Esophagus squamous epithelium (tissue), 4 donors: Measurements from ENCODE around the gene GPX3.

Source experiments
- POLR2A ChIP-seq, 4 donors: fragments of 450-650 bp; IDR thresholded peaks; one replicate each; pipeline ENCODE4 v1.6.1; 2017; ENCODE audit warnings: antibody characterized with exemption in 4 of 4, mild to moderate bottlenecking in 4 of 4, moderate library complexity in 3 of 4
- TF ChIP-seq, protein P1 (sequence below), 6 experiments: fragments of 450-650 bp in 4 of 6; fragments of 200-600 bp in 2 of 6; sonication (generic) in 2 of 6; IDR thresholded peaks; one replicate each; pipeline ENCODE4 v1.5.1; 2016 to 2019; ENCODE audit warnings: antibody characterized with exemption in 6 of 6, mild to moderate bottlenecking in 4 of 6, moderate library complexity in 4 of 6

DNA sequence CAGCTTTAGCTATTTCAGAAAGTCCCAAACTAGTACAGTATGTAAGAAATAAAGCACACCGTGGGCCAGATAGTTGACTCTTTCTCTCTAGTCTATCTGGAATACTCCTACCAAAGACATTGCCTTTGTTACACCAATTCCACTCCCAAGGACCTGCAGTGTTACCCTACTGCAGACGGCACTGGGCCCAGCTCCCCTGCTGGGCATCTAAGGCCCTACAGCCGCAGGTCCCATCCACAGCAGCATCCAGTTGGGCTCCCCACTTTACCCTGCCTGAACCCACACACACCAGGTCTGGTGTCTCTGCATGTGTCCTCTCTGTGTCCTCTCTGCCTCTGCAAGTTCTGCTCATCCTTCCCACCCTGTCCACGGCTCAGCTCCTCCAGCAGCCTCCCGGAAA, 37.9 kb downstream of the GPX3 start:
- TF ChIP-seq, protein P1, sequence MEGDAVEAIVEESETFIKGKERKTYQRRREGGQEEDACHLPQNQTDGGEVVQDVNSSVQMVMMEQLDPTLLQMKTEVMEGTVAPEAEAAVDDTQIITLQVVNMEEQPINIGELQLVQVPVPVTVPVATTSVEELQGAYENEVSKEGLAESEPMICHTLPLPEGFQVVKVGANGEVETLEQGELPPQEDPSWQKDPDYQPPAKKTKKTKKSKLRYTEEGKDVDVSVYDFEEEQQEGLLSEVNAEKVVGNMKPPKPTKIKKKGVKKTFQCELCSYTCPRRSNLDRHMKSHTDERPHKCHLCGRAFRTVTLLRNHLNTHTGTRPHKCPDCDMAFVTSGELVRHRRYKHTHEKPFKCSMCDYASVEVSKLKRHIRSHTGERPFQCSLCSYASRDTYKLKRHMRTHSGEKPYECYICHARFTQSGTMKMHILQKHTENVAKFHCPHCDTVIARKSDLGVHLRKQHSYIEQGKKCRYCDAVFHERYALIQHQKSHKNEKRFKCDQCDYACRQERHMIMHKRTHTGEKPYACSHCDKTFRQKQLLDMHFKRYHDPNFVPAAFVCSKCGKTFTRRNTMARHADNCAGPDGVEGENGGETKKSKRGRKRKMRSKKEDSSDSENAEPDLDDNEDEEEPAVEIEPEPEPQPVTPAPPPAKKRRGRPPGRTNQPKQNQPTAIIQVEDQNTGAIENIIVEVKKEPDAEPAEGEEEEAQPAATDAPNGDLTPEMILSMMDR (IDR thresholded peaks at IDR 0.05) = peak in 1 of 6 experiments; percentile 15
- TF ChIP-seq POLR2A (IDR thresholded peaks at IDR 0.05) = no peak
